Cerebellar cortex (tissue), 1 donor: ENCODE results near the gene BCAT1.

Experiments
- DNase-seq: peaks from one replicate; pipeline ENCODE4 v3.0.0-alpha.2; 2015; ENCODE audit warnings: low spot score

The BCAT1 gene

DNA sequence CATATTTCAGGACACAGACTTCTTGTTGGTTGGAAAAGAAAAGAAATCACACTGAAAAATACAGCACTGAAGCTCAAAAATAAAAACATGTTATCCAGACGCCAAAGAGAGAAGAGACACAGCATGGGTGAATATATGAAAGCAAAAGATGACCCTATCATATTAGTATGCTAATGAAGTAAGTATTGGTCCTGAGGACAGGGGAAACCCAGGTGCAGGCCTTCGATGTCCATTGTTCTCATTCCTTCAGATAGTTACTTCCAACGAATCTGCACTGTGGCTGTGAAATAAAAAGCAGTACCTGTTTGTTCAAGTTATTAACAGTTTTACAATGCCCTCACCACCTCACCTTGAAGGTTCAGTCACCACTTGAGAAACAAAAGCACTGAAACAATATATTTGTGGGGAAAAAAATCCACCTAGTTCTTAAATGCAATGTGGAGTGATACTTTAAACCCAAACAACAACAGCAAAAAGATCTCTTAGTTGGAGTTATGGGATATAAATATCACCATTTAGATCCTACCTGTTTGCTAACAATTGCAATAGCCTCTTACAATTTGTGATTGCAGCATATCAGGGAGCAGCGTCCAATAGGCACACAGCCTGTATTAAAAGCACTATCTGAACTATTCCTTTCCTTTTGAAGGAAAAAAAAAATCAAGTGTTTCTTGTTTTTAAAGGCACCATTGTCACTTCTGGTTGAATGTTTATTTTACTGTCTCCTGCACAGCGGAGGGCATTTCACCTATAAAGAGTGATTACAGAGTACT lies 188.1 kb downstream of the BCAT1 start:
- no peak for DNase-seq

DNA sequence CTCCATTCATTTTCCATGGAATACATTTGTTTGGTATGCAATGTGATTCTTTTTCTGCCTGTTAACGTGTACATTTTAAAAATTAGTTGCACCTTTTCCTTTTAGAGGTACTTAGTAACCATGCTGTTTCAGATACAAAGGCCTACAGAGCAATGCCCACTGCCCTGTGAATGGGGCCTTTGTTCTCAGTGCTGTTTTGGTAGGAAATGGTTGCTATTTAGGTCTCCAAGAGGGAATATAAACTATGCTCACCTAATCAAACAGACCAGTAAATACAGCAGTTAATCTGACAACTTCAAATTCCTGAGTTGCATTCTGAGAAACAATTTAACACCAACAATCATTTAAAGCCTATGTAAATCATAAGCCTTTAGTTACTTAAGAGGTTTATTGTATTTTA lies 188.7 kb downstream of the BCAT1 start:
- DNase-seq: no peak
